Gastrocnemius medialis (tissue), 4 donors: ENCODE measurements around the gene DNM3.

Experiments used
- POLR2A ChIP-seq, 2 donors: fragments of 450-650 bp; IDR thresholded peaks; one replicate each; pipeline ENCODE4 v1.6.1; 2017; ENCODE audit warnings: antibody characterized with exemption in 2 of 2, mild to moderate bottlenecking in 2 of 2, moderate library complexity in 2 of 2
- TF ChIP-seq, protein P1 (sequence below), 5 experiments: fragments of 450-650 bp in 3 of 5; fragments of 200-600 bp in 2 of 5; sonication (generic) in 2 of 5; IDR thresholded peaks in 4 of 5; conservative IDR thresholded peaks in 1 of 5; 1 replicate in 4 of 5; 2 replicates in 1 of 5; pipeline ENCODE4 v1.5.1; 2016 to 2019; ENCODE audit warnings: antibody characterized with exemption in 5 of 5, mild to moderate bottlenecking in 3 of 5, moderate library complexity in 3 of 5

DNA sequence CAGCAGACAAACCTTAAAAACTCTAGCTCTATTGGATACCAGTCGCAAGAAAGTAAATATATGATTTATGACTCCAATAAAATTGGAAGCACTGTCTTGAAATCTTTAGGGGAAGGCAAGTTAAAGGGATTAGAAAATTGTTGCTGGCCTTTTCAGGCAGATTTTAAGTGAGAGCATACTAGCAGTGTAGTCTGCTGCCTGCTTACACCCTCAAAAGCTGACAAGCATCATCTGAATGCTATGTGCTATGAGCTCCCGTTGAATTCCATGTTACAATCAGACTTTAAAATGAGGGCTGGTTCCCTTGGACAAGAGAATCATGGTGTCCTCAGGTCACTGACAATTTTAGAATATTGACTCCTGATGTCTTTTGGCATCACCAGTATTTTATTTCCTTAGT lies 308.0 kb downstream of the DNM3 start:
- TF ChIP-seq, protein P1, sequence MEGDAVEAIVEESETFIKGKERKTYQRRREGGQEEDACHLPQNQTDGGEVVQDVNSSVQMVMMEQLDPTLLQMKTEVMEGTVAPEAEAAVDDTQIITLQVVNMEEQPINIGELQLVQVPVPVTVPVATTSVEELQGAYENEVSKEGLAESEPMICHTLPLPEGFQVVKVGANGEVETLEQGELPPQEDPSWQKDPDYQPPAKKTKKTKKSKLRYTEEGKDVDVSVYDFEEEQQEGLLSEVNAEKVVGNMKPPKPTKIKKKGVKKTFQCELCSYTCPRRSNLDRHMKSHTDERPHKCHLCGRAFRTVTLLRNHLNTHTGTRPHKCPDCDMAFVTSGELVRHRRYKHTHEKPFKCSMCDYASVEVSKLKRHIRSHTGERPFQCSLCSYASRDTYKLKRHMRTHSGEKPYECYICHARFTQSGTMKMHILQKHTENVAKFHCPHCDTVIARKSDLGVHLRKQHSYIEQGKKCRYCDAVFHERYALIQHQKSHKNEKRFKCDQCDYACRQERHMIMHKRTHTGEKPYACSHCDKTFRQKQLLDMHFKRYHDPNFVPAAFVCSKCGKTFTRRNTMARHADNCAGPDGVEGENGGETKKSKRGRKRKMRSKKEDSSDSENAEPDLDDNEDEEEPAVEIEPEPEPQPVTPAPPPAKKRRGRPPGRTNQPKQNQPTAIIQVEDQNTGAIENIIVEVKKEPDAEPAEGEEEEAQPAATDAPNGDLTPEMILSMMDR (IDR thresholded peaks at IDR 0.05 in 4 of 5, conservative IDR thresholded peaks at IDR 0.05 in 1 of 5): no peak
- no peak for TF ChIP-seq POLR2A (IDR thresholded peaks at IDR 0.05)
